Activated CD8-positive, alpha-beta memory T cell treated with anti-CD3 and anti-CD28 coated beads, Interleukin-2, amount 50 U/mL, for 1 hour (primary cell): ENCODE data around the gene CCDC112.

Experiments used
- DNase-seq: peaks from one replicate; pipeline ENCODE4 v3.0.0-alpha.2; 2020; ENCODE audit errors: extremely low read depth

The CCDC112 gene

GRCh38 chr5:115319007-115319406 lies 22.6 kb upstream of the CCDC112 start:
- no peak for DNase-seq

- no peak for DNase-seq
These were observed 21.3 kb upstream of the CCDC112 start for GRCh38 chr5:115317736-115318135.

- DNase-seq = no peak
These were observed 20.9 kb upstream of the CCDC112 start for GRCh38 chr5:115317320-115317719.

- DNase-seq = no peak
These were observed 17.2 kb upstream of the CCDC112 start for GRCh38 chr5:115313632-115314031.

GRCh38 chr5:115313052-115313451 lies 16.6 kb upstream of the CCDC112 start:
- DNase-seq = no peak

GRCh38 chr5:115309751-115310370 lies 13.4 kb upstream of the CCDC112 start:
- DNase-seq = no peak

- no peak for DNase-seq
These were observed 12.4 kb upstream of the CCDC112 start for GRCh38 chr5:115308815-115309214.

- DNase-seq = no peak
These were observed 9.6 kb upstream of the CCDC112 start for GRCh38 chr5:115306011-115306536.

GRCh38 chr5:115304496-115304895 lies 8.0 kb upstream of the CCDC112 start:
- no peak for DNase-seq

GRCh38 chr5:115298811-115299210 lies 2.4 kb upstream of the CCDC112 start:
- DNase-seq = no peak

GRCh38 chr5:115297031-115297430 lies 577 bp upstream of the CCDC112 start:
- no peak for DNase-seq

GRCh38 chr5:115295777-115296123 lies 704 bp downstream of the CCDC112 start:
- DNase-seq = no peak

GRCh38 chr5:115291397-115291796 lies 5.1 kb downstream of the CCDC112 start:
- no peak for DNase-seq

GRCh38 chr5:115289104-115289503 lies 7.3 kb downstream of the CCDC112 start:
- DNase-seq = no peak

- no peak for DNase-seq
These were observed 12.4 kb downstream of the CCDC112 start for GRCh38 chr5:115284021-115284420.

GRCh38 chr5:115282131-115282530 lies 14.3 kb downstream of the CCDC112 start:
- no peak for DNase-seq

GRCh38 chr5:115274584-115274983 lies 21.9 kb downstream of the CCDC112 start:
- DNase-seq = no peak

GRCh38 chr5:115272297-115272958 lies 24.0 kb downstream of the CCDC112 start:
- DNase-seq = no peak

GRCh38 chr5:115271295-115272050 lies 25.0 kb downstream of the CCDC112 start:
- DNase-seq = no peak

GRCh38 chr5:115267617-115268016 lies 28.8 kb downstream of the CCDC112 start:
- no peak for DNase-seq

- DNase-seq = no peak
These were observed 31.2 kb downstream of the CCDC112 start for GRCh38 chr5:115265220-115265619.

- DNase-seq = no peak
These were observed 31.7 kb downstream of the CCDC112 start for GRCh38 chr5:115264786-115265185.

- no peak for DNase-seq
These were observed 33.4 kb downstream of the CCDC112 start for GRCh38 chr5:115263078-115263380.
